CD4-positive, alpha-beta memory T cell (primary cell): ENCODE data around the gene KNL1. TPM values are rescaled to one million over a fixed set of nuclear protein-coding genes. Genes with fewer than 3 reads are reported as not detected.

Experiments used
- CTCF ChIA-PET: fragments of 350-600 bp; sonication (Branson Sonifier 250); formaldehyde crosslinking; loops from one replicate; lab custom pipeline; 2021; ENCODE audit warnings: inconsistent platforms; ENCODE audit not compliant: partially characterized antibody; lab: Charles Lee
- POLR2A ChIA-PET: fragments of 350-600 bp; sonication (Branson Sonifier 250); formaldehyde crosslinking; loops from one replicate; lab custom pipeline; 2021; ENCODE audit not compliant: partially characterized antibody; lab: Charles Lee
- DNase-seq, 5 donors: peaks; one replicate each; pipeline versions ENCODE4 v3.0.0 to v3.0.0-alpha.2; 2020 to 2022; ENCODE audit warnings: mixed read lengths in 1 of 5
- H3K27ac ChIP-seq: one replicate; pipeline ENCODE4 v1.7.0; 2013; ENCODE audit warnings: low read depth, low read length
- H3K27me3 ChIP-seq: 2 replicates; pipeline ENCODE4 v1.7.0; 2013; ENCODE audit warnings: mild to moderate bottlenecking, low read length, moderate library complexity; ENCODE audit not compliant: insufficient read depth
- H3K36me3 ChIP-seq: 2 replicates; pipeline ENCODE4 v1.7.0; 2013; ENCODE audit warnings: mild to moderate bottlenecking, low read length, moderate library complexity; ENCODE audit not compliant: insufficient read depth
- H3K4me1 ChIP-seq: 2 replicates; pipeline ENCODE4 v1.7.0; 2013; ENCODE audit warnings: mild to moderate bottlenecking, low read length, moderate library complexity; ENCODE audit not compliant: insufficient read depth
- H3K4me3 ChIP-seq, 2 donors: one replicate each; pipeline ENCODE4 v1.7.0; 2013; ENCODE audit warnings: low read length in 2 of 2, mild to moderate bottlenecking in 1 of 2
- H3K9me3 ChIP-seq, 2 donors: one replicate each; pipeline ENCODE4 v1.7.0; 2013; ENCODE audit warnings: low read length in 2 of 2, control low read depth in 1 of 2; ENCODE audit not compliant: control insufficient read depth in 1 of 2
- H3K27ac Mint-ChIP-seq, 7 donors: one replicate each; pipeline ENCODE4 v1.8.0; 2020 to 2021; ENCODE audit warnings: mixed read lengths in 7 of 7, mild to moderate bottlenecking in 6 of 7, inconsistent platforms in 3 of 7, moderate library complexity in 3 of 7
- H3K27me3 Mint-ChIP-seq, 2 donors: one replicate each; pipeline ENCODE4 v1.8.0; 2020 to 2021; ENCODE audit warnings: mixed read lengths in 2 of 2
- H3K36me3 Mint-ChIP-seq, 2 donors: one replicate each; pipeline ENCODE4 v1.8.0; 2020 to 2021; ENCODE audit warnings: mixed read lengths in 2 of 2, inconsistent platforms in 1 of 2, mild to moderate bottlenecking in 1 of 2
- H3K4me1 Mint-ChIP-seq, 4 donors: one replicate each; pipeline ENCODE4 v1.8.0; 2020 to 2021; ENCODE audit warnings: mixed read lengths in 4 of 4, mild to moderate bottlenecking in 1 of 4
- H3K4me3 Mint-ChIP-seq, 8 donors: one replicate each; pipeline ENCODE4 v1.8.0; 2020 to 2021; ENCODE audit warnings: mixed read lengths in 8 of 8, mild to moderate bottlenecking in 7 of 8, moderate library complexity in 6 of 8, inconsistent platforms in 3 of 8
- H3K9me3 Mint-ChIP-seq, 8 donors: one replicate each; pipeline ENCODE4 v1.8.0; 2020 to 2021; ENCODE audit warnings: mixed read lengths in 8 of 8, mild to moderate bottlenecking in 5 of 8, inconsistent platforms in 3 of 8, moderate library complexity in 1 of 8
- intact Hi-C: fragments of 100-400 bp; cut with micrococcal nuclease; formaldehyde crosslinking; loops from one replicate; pipeline ENCODE4 v1.15.1; 2023
- polyA plus RNA-seq, 2 donors: library from polyadenylated mRNA; unstranded; fragments of 300-500 nt; fragmentation: Illumina TruSeq; gene quantifications; one replicate each; pipeline ENCODE4 v1.2.3, GENCODE V29; 2021
- total RNA-seq, 2 experiments: library from RNA; stranded (reverse); gene quantifications; one replicate each; pipeline ENCODE4 v1.2.3, GENCODE V29; 2021

The KNL1 gene
- total and polyA plus RNA-seq, 4 experiments from 2014 or later = 0.10 to 1.2 (median 0.99) TPM; not detected in 1

DNA sequence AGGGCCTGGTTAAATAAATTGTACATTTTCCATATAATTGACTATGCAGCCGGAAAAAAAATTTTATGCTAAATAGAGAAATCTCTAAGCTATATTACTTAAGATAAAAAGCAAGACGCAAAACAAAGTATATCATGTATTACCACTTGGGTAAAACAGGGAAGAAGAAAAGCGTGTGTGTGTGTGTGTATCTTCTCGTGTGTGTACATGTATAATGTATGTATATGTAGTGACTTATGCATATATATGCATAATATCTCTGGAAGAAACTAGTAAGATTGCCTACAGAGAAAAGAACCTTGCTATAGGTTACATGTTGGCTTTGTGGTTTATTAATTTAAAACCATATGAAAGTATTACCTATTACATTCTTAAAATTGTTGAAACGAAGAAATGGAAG lies 19.0 kb downstream of the KNL1 start:
- intact Hi-C loops = no loop called here
- no peak overlapping the region for H3K4me3 ChIP-seq
- ChIA-PET CTCF (no interaction called here), POLR2A (no interaction called here)
- no peak overlapping the region for H3K27ac ChIP-seq
- H3K9me3 ChIP-seq = no peaks in the 10 kb centered on the region
- H3K36me3 ChIP-seq = no peaks in the 10 kb centered on the region
- Mint-ChIP-seq H3K4me1 (no peaks in the 10 kb centered on the region), H3K36me3 (no peaks in the 10 kb centered on the region), H3K27ac (no peak overlapping the region), H3K4me3 (no peak overlapping the region), H3K9me3 (no peaks in the 10 kb centered on the region), H3K27me3 (no peaks in the 10 kb centered on the region)
- no peak for DNase-seq
- no peaks in the 10 kb centered on the region for H3K4me1 ChIP-seq
- H3K27me3 ChIP-seq = no peaks in the 10 kb centered on the region

DNA sequence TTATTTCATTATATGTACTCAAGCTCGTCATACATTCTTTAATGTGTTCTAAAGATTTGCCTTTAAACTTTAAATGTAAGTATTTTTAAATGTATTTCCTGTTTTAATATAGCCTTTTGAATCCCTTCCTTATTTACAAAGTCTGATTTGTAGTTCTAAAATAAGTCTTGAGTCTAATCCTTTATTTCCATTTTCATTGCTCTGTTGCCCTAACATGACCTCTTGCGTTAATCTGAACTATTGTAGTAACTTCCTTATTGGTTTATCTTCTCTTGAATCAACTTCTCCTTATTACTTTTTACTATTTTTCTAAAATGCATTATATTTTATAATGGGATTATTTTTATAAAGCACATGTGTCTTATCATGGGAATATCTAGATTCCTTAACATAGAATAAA lies 24.0 kb downstream of the KNL1 start:
- Histone ChIP-seq H3K27ac (no peak overlapping the region), H3K9me3 (no peaks in the 10 kb centered on the region), H3K36me3 (no peaks in the 10 kb centered on the region), H3K4me3 (no peak overlapping the region), H3K27me3 (no peaks in the 10 kb centered on the region), H3K4me1 (no peaks in the 10 kb centered on the region)
- Mint-ChIP-seq H3K27ac (peak overlapping the region in 1 of 7 donors; percentile 35), H3K27me3 (no peaks in the 10 kb centered on the region), H3K4me3 (no peak overlapping the region), H3K36me3 (no peaks in the 10 kb centered on the region), H3K4me1 (no peaks in the 10 kb centered on the region), H3K9me3 (no peaks in the 10 kb centered on the region)
- POLR2A ChIA-PET = no interaction called here
- no peak for DNase-seq
- CTCF ChIA-PET = interaction anchor here (0.6 kb wide), 1 partner anchor 240 kb away, joined by 3 read pairs; no protein-coding TSS in a partner anchor
- intact Hi-C loops = no loop called here

DNA sequence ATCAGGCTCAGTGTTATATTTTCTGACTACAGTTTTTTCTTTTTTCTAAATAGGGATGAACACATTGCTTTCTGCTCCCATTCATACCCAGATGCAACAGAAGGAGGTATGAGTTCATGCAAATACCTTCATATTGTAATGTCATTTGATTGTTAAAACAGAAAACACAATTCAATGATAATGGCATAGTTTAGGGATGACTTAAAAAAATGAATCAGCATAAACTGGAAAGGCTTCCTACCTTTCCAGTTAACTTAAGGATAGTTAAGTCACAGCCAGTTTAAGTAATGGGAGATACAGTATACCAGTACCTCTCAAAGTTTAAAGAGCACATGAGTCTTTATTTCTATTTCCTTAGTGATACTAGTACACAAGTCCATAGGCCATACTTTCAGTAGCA lies 24.9 kb downstream of the KNL1 start:
- no peaks in the 10 kb centered on the region for H3K36me3 ChIP-seq
- no peaks in the 10 kb centered on the region for H3K36me3 Mint-ChIP-seq
- no peaks in the 10 kb centered on the region for H3K4me1 Mint-ChIP-seq
- H3K27me3 Mint-ChIP-seq = no peaks in the 10 kb centered on the region
- POLR2A ChIA-PET = no interaction called here
- CTCF ChIA-PET = no interaction called here
- intact Hi-C loops = no loop called here
- H3K27ac Mint-ChIP-seq = no peak overlapping the region
- H3K4me3 ChIP-seq = no peak overlapping the region
- H3K27ac ChIP-seq = no peak overlapping the region
- DNase-seq = no peak
- H3K9me3 ChIP-seq = no peaks in the 10 kb centered on the region
- no peaks in the 10 kb centered on the region for H3K27me3 ChIP-seq
- H3K4me1 ChIP-seq = no peaks in the 10 kb centered on the region
- no peaks in the 10 kb centered on the region for H3K9me3 Mint-ChIP-seq
- H3K4me3 Mint-ChIP-seq = no peak overlapping the region

DNA sequence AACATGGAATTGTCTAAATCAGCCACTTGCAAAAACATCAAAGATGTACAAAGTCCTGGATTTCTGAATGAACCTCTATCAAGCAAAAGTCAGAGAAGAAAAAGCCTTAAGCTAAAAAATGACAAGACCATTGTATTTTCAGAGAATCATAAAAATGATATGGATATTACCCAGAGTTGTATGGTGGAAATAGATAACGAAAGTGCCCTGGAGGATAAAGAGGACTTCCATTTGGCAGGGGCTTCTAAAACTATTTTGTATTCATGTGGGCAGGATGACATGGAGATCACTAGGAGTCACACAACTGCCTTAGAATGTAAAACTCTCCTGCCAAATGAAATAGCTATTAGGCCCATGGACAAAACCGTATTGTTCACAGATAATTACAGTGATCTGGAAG lies 29.3 kb downstream of the KNL1 start:
- ChIA-PET CTCF (interaction anchor here (1.2 kb wide), 1 partner anchor 8 kb away, joined by 5 read pairs; no protein-coding TSS in a partner anchor), POLR2A (no interaction called here)
- no peaks in the 10 kb centered on the region for H3K27me3 ChIP-seq
- H3K9me3 ChIP-seq = no peaks in the 10 kb centered on the region
- no peak overlapping the region for H3K4me3 Mint-ChIP-seq
- no peaks in the 10 kb centered on the region for H3K36me3 ChIP-seq
- H3K4me1 Mint-ChIP-seq = no peaks in the 10 kb centered on the region
- H3K36me3 Mint-ChIP-seq = no peaks in the 10 kb centered on the region
- H3K4me3 ChIP-seq = no peak overlapping the region
- no peak for DNase-seq
- no peaks in the 10 kb centered on the region for H3K9me3 Mint-ChIP-seq
- H3K27ac ChIP-seq = no peak overlapping the region
- H3K27ac Mint-ChIP-seq = no peak overlapping the region
- intact Hi-C loops = no loop called here
- H3K4me1 ChIP-seq = no peaks in the 10 kb centered on the region
- H3K27me3 Mint-ChIP-seq = no peaks in the 10 kb centered on the region

DNA sequence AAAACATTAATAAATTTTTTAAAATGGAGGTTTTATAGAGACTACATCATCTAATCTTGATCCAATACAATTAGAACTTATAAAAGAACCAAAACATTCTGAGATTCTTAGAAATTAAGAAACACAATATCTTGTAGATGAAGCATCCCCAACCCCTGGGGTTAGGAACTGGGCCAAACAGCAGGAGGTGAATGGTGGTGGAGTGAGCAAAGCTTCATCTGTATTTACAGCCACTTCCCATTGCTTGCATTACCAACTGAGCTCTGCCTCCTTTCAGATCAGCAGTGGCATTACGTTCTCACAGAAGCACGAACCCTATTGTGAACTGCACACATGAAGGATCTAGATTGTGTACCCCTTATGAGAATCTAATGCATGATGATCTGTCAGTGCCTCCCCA lies 36.3 kb downstream of the KNL1 start:
- intact Hi-C loops = no loop called here
- H3K27ac Mint-ChIP-seq = no peak overlapping the region
- POLR2A ChIA-PET = no interaction called here
- no peaks in the 10 kb centered on the region for H3K36me3 ChIP-seq
- H3K9me3 ChIP-seq = no peaks in the 10 kb centered on the region
- no peaks in the 10 kb centered on the region for H3K9me3 Mint-ChIP-seq
- no peak for DNase-seq
- H3K27ac ChIP-seq = no peak overlapping the region
- H3K4me3 ChIP-seq = no peak overlapping the region
- no peaks in the 10 kb centered on the region for H3K36me3 Mint-ChIP-seq
- no peaks in the 10 kb centered on the region for H3K27me3 Mint-ChIP-seq
- H3K4me3 Mint-ChIP-seq = no peak overlapping the region
- peaks cover 0 to 3% (median 0%) of the 10 kb centered on the region in 4 donors for H3K4me1 Mint-ChIP-seq
- no peaks in the 10 kb centered on the region for H3K4me1 ChIP-seq
- CTCF ChIA-PET = no interaction called here
- H3K27me3 ChIP-seq = no peaks in the 10 kb centered on the region

DNA sequence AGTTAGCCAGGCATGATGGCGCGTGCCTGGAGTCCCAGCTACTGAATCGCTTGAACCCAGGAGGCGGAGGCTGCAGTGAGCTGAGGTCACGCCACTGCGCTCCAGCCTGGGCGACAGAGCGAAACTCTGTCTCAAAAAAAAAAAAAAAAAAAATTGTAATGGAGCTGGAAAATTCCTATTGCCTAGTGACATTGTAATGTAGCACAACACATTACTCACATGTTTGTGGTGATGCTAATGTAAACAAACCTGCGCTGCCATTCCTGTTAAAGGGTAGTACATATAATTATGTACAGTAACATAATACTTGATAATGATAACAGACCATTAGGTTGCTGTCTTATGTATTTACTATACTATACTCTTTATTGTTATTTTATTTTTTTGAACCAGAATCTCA lies 39.1 kb downstream of the KNL1 start:
- Histone ChIP-seq H3K4me1 (no peaks in the 10 kb centered on the region), H3K9me3 (no peaks in the 10 kb centered on the region), H3K27me3 (no peaks in the 10 kb centered on the region), H3K4me3 (no peak overlapping the region), H3K36me3 (no peaks in the 10 kb centered on the region), H3K27ac (no peak overlapping the region)
- Mint-ChIP-seq H3K4me1 (peaks cover 0 to 3% (median 0%) of the 10 kb centered on the region in 4 donors), H3K4me3 (no peak overlapping the region), H3K27ac (no peak overlapping the region), H3K27me3 (no peaks in the 10 kb centered on the region), H3K36me3 (no peaks in the 10 kb centered on the region), H3K9me3 (no peaks in the 10 kb centered on the region)
- ChIA-PET CTCF (no interaction called here), POLR2A (no interaction called here)
- DNase-seq = no peak
- intact Hi-C loops = no loop called here

DNA sequence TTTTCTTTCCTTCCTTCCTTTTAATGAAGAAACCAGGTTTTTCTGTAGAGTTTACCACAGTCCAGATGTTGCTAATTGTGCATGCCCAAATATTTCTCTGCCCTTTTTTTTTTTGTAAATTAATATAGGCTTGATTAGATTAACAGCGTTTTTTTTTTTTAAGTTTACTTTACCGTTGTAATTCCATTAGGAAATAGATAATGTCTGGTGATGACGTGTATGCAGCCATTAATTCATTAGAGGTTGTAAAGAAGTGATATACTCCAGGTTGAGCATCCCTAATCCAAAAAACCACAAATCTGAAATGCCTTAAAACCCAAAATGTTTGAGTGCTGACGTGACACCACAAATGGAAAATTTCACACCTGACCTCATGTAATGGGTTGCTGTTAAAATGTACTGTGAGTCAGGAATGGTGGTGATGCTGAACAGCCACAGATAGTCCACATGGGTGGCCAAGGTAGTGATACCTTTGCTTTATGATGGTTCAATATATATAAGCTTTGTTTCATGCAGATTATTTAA lies 43.2 kb downstream of the KNL1 start:
- intact Hi-C loops = no loop called here
- Histone ChIP-seq H3K27me3 (no peaks in the 10 kb centered on the region), H3K4me1 (no peaks in the 10 kb centered on the region), H3K27ac (no peak overlapping the region), H3K9me3 (no peaks in the 10 kb centered on the region), H3K4me3 (no peak overlapping the region), H3K36me3 (no peaks in the 10 kb centered on the region)
- H3K36me3 Mint-ChIP-seq = no peaks in the 10 kb centered on the region
- H3K27me3 Mint-ChIP-seq = no peaks in the 10 kb centered on the region
- ChIA-PET POLR2A (no interaction called here), CTCF (no interaction called here)
- H3K4me1 Mint-ChIP-seq = peaks cover 0 to 3% (median 0%) of the 10 kb centered on the region in 4 donors
- H3K4me3 Mint-ChIP-seq = no peak overlapping the region
- no peak for DNase-seq
- no peak overlapping the region for H3K27ac Mint-ChIP-seq
- H3K9me3 Mint-ChIP-seq = no peaks in the 10 kb centered on the region

DNA sequence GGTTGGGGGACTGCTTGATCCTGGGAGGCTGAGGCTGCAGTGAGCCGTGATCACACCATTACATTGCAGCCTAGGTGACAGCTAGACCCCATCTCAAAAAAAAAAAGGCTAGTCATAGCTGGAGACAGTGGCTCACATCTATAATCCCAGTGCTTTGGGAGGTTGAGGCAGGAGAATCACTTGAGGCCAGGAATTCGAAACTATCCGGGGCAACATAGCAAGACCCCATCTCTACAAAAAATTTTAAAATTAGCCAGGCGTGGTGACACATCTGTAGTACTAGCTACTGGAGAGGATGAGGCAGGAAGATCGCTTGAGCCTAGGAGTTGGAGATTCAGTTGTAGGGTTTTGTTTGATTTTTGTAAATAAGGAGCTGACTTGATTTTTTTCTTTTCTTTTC lies 45.6 kb downstream of the KNL1 start:
- Histone ChIP-seq H3K27me3 (no peaks in the 10 kb centered on the region), H3K9me3 (no peaks in the 10 kb centered on the region), H3K27ac (no peak overlapping the region), H3K4me3 (no peak overlapping the region), H3K36me3 (no peaks in the 10 kb centered on the region), H3K4me1 (no peaks in the 10 kb centered on the region)
- DNase-seq = no peak
- H3K4me3 Mint-ChIP-seq = peak overlapping the region in 1 of 8 donors; percentile 46
- ChIA-PET CTCF (no interaction called here), POLR2A (no interaction called here)
- intact Hi-C loops = no loop called here
- H3K36me3 Mint-ChIP-seq = no peaks in the 10 kb centered on the region
- peaks cover 0 to under 1% (median 0%) of the 10 kb centered on the region in 4 donors for H3K4me1 Mint-ChIP-seq
- H3K9me3 Mint-ChIP-seq = no peaks in the 10 kb centered on the region
- H3K27ac Mint-ChIP-seq = peak overlapping the region in 1 of 7 donors; percentile 41
- no peaks in the 10 kb centered on the region for H3K27me3 Mint-ChIP-seq
